GM19467 (cell line): ENCODE data around the gene HAUS8.
A peak's percentile ranks its signal among the peaks of the same experiment; 100 is the strongest.
"Not testable (repeated sequence)": the region's sequence is repeated elsewhere in the genome, so short reads cannot be mapped to it uniquely, and the experiment has no call there.

Experiments
- ATAC-seq: cut with Tn5 transposase; IDR thresholded peaks from one replicate; pipeline ENCODE4 v1.9.1; 2021; ENCODE audit warnings: mild to moderate bottlenecking, moderate library complexity; ENCODE audit not compliant: unreplicated experiment

HAUS8 gene, protein sequence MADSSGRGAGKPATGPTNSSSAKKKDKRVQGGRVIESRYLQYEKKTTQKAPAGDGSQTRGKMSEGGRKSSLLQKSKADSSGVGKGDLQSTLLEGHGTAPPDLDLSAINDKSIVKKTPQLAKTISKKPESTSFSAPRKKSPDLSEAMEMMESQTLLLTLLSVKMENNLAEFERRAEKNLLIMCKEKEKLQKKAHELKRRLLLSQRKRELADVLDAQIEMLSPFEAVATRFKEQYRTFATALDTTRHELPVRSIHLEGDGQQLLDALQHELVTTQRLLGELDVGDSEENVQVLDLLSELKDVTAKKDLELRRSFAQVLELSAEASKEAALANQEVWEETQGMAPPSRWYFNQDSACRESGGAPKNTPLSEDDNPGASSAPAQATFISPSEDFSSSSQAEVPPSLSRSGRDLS

DNA sequence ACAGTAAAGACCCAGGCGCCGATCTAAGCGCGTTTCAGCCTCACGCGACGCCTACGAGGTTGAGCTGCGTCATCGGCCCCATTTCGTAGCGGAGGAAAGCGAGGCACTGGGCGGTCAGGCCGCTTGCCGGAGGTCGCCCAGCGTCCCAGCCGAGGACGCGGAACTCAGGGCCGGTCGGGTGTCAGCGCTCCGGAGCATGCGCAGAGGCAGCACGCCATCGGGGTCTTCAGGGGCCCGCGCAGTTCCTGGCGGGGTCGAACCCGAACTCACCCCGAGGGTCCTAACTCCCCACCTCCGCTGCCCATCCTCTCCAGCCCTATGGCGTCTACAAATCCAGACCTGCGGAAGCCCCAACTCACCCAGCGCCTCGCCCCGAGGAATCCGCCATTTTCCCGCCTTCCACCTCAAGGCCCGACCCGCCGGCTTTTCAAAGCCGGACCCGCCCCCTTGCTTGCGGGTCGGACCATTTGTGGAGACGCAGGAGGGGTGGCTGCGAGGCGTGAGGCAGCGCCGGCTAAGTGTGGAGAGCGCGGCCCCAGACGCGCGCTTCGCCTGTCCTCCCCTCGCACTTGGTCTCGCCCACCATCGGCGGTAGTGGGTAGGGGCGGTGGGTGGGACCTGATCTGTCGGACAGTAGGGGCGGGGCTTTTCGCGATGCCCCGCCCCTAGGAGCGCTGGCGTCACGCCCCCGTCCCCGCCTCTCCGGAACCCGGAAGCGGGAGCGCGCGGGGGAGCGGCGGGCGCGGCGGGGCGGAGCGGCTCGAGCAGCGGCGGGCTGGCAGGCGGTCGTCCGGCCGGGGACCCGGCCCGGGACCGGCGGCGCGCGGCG lies at the start of gene HAUS8, which contains the start of gene MYO9B:
HAUS8 (minus strand) TSS at position 418 of the 829 bp plus-strand sequence; CDS start at position 388, 30 bp downstream.
MYO9B (plus strand) TSS at position 743 of the 829 bp plus-strand sequence. CDS start 25,941 bp downstream, outside the sequence.
- ATAC-seq: peak; percentile 79

DNA sequence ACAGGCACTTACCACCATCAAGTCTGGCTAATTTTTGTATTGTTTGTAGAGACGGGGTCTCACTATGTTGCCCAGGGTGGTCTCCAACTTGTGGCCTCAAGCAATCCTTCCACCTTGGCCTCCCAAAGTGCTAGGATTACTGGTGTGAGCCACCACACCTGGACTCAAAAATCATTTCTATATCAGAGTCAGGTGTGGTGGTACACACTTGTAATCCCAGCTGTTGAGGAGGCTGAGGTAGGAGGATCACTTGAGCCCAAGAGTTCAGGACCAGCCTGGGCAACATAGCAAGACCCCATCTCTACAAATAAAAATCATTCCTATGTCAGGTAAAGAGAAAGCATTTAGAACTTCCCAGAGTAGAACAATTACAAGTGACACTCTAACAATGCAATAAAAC lies 48.8 kb upstream of the HAUS8 start:
- ATAC-seq: no peak

DNA sequence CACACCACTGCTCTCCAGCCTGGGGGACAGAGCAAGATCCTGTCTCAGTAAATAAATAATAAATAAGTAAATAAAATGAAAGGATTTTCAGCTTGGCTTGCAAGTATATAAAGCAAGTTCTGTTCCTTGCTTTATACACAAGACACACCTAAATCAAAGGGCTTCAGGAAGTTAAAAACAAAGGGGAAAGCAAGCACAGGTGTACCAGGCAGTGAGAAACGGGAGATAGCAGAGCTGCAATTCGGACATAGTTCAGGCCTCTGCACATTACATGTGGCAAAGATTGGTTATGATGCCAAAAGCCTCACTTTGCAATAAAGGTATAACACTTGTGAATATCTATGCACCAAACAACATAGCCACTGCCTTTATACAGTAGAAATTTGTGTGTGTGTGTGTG lies 47.8 kb upstream of the HAUS8 start:
- ATAC-seq: no peak

DNA sequence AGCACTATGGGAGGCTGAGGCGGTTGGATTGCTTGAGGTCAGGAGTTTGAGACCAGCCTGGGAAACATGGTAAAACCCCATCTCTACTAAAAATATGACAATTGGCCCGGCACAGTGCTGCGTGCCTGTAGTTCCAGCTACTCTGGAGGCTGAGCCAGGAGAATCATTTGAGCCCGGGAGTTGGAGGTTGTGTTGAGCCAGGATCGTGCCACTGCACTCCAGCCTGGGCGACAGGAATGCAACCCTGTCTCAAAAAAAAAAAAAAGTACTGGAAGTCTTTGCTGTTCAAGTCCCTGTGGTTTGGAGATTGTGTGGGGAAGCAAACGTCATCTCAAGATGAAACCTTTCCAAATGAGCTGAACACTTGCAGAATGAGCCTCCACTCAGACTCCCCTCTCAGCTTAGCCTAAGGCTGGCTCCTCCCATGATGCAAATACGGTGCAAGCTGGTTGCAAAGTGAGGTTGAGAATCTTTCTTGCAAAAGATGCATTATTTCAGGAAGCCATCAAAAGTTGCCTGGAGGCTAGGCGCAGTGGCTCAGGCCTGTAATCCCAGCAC lies 46.6 kb upstream of the HAUS8 start:
- no peak for ATAC-seq

DNA sequence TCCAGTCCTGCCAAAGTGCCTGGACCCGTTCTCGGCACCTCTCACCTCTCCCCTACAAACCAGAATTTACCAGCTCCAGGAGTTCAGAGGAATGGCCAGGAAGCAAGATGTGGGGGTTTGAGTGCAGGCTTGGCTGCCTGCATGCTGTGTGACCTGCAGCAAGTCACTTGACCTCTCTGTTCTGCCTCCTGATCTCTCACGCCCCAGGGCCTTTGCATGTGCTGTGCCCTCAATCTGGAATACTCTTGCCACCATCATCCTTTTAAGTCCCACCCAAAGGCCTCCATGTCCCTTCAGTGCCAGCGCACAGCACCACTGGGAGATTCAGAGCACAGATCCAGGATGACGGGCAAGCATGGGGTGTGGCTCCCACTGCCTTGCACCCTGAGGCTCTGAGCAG lies 43.7 kb upstream of the HAUS8 start:
- ATAC-seq: no peak

DNA sequence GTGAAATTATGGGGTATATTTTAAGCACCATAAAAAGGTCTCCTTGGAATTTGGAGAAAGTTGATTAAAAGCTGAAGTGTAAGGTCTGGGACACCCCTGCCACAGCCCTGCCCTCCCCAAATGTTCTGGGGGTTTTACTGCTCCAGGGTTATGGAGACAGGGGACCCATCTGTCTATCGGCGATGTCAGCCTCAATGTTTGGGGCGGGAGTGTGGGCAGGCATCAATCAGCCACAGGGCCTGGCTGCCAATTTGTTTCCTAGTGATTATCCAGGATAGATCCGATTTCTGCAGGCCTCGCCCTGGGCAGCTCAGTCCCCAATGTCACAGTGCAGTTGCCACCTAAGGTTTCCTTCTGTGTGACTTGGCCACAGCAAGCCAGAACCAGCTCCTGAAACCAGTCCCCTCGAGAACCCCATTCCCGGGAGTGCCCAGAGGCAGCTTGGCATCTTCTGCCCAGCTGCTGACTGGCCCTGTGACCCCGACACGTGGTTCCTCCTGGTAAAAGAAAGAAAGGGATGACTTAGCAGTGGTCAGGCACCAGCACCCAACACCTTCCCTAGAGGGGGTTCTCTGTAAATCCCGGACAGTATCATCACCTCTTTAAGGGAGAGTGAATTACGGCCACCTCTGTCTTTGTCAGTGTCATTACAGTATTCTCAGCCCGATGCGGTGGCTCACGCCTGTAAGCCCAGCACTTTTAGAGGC lies 41.9 kb upstream of the HAUS8 start:
- ATAC-seq: no peak

DNA sequence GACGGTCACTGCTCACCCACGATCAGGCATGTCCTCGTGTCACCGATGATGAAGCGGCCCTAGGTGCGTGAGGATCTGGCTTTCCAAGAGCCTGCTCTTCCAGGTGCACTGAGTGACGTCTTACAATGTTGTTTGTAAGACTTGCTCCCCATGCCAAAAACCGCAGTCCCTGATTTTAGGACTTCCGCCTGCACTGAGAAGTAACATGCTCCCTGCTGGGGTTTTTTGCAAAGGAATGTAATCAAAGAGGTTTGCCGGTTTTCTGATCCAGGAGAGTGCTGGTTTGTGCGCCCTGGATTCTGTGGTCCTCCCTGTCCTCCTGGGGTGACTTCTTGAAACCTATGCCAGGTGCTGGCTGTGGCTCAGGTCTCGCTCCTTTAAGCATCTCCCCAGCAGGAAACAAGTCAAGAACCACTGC lies 39.2 kb upstream of the HAUS8 start:
- ATAC-seq: no peak

DNA sequence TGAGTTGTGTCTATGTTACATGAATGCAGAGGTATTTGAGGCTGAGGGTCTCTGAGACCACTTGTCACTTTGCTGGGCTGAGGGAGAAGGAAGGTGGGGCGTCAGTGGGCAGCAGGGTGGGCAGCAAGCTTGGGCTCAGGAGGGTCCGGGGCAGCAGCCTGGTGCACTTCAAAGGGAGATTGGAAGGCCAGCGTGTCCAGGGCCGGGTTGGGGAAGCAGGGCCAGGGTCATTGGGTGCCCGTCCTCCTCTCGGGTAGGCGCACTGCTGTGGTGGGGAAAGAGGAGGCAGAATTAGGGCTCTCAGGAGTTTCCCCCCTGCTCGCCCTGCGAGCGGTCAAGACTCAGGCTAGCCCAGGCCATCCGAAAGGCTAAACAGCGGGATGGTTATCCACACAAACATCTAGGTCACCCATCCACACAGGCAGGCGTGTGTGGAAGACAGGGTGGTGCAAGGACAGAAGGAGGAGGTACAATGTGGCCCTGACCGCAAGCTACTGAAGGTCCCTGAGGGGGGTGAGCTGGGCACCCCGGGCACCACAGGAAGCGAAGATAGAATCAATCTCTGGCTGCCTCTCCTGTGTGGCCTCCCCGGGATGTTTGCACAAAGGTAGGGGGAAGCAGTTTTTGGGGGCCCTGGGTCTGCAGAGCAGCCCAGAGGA lies 38.0 kb upstream of the HAUS8 start:
- no peak for ATAC-seq

DNA sequence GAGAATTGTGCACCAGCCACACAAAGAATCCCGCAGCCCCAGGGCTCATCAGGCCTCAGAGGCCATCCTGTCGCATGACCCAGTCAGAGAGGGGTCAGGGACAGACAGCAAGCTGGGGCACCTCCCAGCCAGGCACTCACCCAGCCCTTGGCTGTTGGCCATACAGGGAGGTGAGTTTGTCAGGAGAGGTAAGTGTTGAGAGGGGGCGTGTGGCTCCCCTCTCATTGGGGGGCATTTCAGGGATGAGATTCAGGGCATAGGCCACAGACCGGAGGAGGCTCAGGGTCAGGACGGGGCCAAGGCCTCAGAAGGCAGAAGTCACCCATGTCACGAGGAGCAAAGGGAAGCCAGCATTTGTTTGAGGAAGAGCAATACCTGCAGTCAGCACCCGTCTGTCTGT lies 37.4 kb upstream of the HAUS8 start:
- ATAC-seq: no peak

DNA sequence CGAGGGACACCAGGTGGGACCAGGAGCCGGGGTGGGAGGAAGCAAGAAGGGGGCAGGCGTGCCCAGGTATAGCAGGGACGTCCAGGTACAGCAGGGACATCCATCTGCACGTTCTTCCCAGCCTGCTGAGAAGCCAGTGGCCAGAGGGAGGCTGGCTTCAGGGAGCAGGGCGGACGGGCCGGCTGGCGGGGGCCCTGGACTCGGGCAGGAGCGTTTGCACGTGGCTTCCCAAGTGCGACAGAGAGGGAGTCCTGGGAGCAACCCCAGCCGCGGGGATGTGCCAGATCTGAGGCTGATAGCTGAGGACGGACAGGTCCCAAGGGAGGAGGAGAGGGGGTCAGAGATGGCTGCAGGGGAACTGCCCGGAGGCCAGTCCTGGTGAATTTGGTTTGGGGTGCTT lies 37.0 kb upstream of the HAUS8 start:
- ATAC-seq: no peak

DNA sequence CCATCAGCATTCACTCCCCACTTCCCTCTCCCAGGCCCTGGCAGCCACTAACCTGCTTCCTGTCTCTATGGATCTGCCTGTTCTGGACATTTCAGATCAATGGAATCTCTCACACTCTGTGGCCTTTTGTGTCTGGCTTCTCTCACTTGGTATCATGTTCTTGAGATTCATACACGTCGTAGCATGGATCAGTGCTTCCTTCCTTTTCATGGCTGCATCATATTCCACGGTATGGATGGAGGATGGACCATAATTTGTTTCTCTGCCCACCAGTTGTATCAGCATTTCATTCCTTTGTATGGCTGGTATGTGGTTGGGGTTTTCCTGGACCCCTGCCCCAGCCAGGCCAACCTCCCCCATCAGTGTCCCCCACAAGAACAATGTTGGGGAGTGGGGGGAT lies 36.5 kb upstream of the HAUS8 start:
- ATAC-seq: no peak

DNA sequence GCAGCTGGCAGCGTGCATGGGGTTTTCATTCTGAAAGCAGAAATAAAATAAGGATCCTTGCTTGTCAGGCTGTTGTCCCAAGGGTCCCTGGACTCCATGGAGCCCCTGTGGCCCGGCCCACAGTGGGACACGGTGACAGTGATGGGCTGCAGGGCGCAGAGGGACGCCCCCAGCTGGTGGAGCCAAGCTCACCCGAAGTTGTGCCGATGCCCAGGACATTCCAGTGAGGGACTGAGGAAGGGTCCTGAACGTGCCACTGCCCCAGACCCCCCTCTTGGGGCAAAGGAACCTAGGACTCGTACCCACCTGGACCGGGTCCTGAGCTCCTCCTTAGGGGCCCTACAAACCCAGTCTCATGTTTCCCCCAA lies 35.3 kb upstream of the HAUS8 start:
- ATAC-seq: no peak

DNA sequence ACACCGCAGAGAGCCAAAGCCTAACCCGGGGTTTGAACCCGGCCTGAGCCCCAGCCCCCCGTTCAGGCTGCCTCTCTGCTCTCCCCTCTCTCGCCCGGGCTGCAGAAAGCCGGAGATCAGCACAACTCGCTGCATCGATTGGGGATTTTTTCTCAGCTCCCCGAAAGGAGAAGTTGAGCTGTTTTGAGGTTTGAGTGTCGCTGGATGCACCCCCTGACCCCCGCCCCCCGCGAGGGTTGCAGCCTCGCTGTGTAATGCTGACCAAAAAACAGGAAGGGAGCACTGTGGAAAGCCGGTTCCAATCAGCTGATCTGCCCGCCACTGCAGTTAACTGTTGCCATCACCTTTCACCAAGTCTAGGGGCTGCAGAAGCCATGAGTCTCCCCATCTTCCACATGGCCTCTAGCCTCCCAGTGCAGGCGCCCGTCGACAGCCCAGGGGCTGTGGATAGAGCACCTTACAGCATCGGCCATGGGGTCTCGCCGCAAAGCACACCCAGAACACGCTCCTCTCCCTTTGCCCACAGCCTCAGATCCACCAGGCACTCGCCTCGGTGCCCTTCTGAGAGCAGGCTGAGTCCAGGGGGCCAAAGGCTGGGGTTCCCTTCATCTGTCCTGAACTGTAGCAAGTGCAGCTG lies 34.8 kb upstream of the HAUS8 start:
- ATAC-seq: no peak

DNA sequence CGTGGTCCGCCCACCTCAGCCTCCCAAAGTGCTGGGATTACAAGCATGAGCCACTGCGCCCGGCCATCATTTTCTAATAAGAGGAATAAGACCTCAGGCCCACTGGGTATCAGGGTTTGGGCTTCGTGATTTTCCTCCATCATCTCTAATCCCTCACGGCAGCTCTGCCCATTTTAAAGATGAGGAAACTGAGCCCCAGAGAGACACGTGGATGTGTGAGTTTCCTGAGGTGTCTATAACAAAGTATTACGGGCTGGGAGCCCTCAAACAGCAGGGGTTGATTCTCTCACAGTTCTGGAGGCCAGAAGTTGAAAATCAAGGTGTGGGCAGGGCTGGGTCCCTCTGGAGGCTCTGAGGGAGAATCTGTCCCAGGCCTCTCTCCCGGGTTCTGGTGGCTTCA lies 34.0 kb upstream of the HAUS8 start:
- ATAC-seq: no peak

DNA sequence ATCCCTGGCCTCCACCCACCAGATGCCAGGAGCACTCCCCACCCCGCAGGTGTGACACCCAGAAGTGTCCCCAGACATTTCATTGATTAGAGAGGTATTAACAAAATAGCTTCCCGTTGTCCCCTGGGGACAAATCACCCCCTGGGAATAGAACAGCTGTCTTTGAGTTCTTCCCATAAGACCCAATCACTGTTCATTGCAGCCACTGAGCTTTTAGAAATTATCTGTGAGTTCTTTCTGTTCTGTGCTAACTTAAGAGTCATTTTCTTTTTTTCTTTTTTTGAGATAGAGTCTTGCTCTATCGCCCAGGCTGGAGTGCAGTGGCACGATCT lies 33.2 kb upstream of the HAUS8 start:
- ATAC-seq: no peak

DNA sequence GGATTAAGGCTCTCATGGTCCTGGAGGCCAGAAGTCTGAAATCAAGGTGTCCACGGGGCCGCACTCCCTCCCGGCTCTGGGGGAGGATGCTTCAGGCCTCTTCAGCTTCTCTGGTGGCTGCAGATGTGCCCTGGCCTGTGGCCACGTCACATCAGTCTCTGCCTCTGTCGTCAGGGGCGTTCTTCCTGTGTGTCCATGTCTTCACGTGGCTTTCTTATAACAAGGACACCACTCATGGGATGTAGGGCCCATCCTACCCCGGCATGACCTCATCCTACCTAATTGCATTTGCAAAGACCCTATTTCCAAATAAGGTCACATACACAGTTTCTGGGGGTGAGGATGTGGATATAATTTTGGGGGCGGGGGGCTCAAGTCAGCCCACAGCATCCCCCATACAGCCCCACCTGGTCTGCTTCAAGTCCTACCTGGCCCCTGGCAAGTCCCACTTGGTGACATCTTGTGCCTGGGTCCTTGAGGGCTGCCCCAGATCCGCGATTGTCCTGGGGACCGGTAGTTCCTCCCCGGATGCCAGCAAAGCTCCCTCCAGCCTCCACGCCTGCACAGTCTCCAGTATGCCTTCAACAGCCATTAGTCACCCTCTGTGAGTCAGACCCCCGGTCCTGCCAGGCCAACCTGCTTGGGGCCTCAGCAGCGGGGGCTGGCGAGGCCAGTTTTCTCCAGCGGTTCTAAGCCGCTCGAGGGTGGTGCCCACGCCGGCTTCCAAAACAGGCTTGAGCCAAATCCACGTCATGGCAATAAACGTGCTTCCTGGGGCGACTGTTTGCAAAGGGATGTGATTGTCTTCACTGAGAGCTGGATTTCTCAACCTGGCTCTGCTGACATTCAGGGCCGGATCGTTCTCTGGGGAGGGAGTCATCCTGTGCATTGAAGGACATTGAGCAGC lies 32.5 kb upstream of the HAUS8 start:
- no peak for ATAC-seq

DNA sequence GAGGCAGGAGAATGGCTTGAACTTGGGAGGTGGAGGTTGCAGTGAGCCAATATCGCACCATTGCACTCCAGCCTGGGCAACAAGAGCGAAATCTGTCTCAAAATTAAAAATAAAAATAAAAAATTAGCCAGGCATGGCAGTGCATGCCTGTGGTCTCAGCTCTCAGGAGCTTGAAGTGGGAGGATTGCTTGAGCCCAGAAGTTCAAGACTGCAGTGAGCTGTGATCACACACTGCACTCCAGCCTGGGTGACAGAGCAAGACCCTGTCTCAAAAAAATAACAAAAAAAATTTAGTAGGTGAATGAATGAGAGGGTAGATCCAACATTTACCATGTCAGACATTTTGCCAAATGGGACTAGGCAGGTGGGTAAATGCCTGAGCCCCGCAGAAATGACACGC lies 31.7 kb upstream of the HAUS8 start:
- not testable (repeated sequence) for ATAC-seq

DNA sequence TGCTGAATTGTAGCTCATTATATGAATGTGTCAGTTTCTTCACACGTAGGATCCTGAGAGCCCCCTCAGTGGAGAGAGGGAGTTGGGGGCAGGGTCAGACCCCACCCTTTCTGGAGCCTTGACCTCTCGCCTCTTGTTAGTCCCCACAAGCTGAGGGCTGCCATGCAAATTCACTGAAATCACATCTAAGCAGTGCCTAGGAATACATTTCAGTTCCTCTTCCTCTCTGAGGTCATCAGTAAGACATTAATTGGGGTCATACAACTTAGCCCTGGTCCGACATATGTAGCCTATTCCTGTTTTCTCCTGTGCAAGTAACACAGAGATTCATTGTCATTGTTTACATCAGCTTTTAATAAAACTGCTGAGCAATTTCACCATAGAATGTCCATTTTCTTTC lies 30.3 kb upstream of the HAUS8 start:
- ATAC-seq: no peak

DNA sequence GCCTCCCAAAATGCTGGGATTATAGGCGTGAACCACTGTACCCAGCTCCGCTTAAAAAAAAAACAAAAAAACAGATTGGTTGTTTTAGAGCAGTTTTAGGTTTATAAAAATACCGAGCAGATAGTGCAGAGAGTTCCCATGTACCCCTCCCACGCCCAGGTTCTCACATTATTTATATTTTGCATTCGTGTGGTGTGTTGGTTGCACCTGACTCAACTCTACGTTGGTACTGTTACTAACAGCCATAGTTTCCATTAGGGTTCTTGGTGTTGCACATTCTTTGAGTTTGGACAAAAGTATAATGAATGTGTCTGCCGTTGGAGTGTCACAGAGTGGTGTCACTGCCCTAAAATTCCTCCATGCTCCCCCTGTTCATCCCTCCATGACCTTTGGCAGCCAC lies 29.4 kb upstream of the HAUS8 start:
- no peak for ATAC-seq
